Hematopoietic multipotent progenitor cell treated with erythropoietin and hydrocortisone succinate and interleukin-3 and kit ligand, for 17 days (in vitro differentiated cells): ENCODE measurements around the gene KCNH6.

ENCODE experiments used
- DNase-seq: peaks from one replicate; pipeline ENCODE4 v3.0.0-alpha.2; 2015; ENCODE audit warnings: low spot score

KCNH6 gene

GRCh38 chr17:63488851-63489250 is 34.3 kb upstream of the KCNH6 start:
- DNase-seq: no peak

- no peak for DNase-seq
These were observed 33.9 kb upstream of the KCNH6 start for GRCh38 chr17:63489291-63489690.

- DNase-seq: no peak
These were observed 32.8 kb upstream of the KCNH6 start for GRCh38 chr17:63490329-63490728.

- no peak for DNase-seq
These were observed 32.2 kb upstream of the KCNH6 start for GRCh38 chr17:63490858-63491400.

- no peak for DNase-seq
These were observed 31.7 kb upstream of the KCNH6 start for GRCh38 chr17:63491413-63491812.

DNA sequence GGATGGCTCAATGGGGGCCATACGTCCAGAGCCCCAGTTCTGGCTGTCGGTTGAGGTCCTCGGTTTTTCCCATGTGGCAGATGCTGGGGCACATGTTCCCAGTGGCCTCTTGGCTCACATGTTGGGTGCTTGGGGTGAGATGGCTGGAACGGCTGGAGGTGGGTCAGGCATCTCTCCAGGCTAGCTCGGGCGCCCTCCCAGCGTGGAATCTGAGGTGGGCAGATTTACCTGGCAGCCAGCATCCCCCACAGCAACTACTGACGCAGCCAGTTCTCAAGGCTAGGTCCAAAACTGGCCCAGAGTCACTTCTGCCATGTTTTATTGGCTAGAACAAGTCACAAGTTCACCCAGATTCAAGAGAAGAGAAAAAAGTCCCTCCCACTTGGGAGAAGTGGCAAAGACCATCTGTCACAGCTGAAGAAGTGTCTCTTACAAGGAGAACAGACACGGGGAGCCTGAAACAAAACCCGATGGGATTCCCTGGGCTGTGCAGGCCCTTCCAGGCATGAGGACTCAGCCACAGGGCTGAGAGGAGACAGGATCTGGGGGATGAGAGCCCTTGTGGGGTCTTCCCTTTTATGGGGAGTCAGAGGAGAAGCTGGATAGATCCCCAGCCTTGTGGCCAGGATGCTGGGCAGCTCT is 31.1 kb upstream of the KCNH6 start:
- DNase-seq: no peak

- DNase-seq: no peak
These were observed 30.2 kb upstream of the KCNH6 start for GRCh38 chr17:63492940-63493339.

- no peak for DNase-seq
These were observed 29.7 kb upstream of the KCNH6 start for GRCh38 chr17:63493411-63493810.

DNA sequence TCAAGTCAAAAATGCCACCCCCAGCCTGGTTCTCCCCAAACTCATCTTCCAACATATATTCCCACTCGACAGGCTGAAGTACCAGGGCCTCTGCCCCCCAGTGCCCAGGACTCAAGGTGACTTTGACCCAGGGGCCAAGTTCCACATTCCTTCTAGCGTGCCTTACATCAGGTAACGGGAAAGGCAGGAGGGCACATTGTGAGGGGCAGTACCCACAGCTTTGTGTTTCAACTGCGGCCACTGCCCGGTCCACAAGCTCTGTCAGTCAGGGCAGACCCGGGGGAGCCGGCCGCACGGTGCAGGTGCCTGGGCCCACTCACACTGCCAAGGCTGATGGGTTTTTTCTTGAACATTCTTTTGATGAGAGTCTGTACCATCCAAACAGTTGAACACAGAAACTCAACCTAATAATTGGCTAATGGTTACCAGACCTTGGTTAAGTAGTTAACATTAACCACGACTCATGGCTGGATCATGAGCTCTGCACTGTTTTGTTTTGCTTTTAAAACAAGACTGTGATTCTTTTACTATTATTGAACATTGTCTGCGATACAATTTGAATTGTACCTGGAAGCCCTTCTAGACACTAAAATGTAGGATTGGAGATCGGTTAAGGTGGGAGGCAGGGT is 28.7 kb upstream of the KCNH6 start:
- no peak for DNase-seq

- no peak for DNase-seq
These were observed 27.7 kb upstream of the KCNH6 start for GRCh38 chr17:63495491-63495890.

DNA sequence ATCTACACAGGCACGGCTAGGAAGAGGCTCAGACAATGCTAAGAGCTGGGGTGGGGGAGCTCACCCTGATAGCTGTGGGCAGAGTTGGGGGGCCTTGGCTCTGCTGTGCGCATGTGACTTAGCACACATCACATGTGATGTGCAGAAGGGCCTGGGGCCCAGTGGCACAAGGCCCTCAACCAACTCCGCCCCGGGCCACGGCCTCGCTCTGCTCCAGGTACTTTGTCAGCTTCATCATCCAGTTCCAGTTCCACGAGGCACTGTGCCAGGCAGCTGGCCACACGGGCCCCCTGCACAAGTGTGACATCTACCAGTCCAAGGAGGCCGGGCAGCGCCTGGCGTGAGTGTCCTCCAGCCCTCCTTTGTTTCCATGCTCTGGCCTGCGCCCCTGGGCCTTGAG is 27.0 kb upstream of the KCNH6 start:
- DNase-seq: no peak

- no peak for DNase-seq
These were observed 26.3 kb upstream of the KCNH6 start for GRCh38 chr17:63496663-63497400.

DNA sequence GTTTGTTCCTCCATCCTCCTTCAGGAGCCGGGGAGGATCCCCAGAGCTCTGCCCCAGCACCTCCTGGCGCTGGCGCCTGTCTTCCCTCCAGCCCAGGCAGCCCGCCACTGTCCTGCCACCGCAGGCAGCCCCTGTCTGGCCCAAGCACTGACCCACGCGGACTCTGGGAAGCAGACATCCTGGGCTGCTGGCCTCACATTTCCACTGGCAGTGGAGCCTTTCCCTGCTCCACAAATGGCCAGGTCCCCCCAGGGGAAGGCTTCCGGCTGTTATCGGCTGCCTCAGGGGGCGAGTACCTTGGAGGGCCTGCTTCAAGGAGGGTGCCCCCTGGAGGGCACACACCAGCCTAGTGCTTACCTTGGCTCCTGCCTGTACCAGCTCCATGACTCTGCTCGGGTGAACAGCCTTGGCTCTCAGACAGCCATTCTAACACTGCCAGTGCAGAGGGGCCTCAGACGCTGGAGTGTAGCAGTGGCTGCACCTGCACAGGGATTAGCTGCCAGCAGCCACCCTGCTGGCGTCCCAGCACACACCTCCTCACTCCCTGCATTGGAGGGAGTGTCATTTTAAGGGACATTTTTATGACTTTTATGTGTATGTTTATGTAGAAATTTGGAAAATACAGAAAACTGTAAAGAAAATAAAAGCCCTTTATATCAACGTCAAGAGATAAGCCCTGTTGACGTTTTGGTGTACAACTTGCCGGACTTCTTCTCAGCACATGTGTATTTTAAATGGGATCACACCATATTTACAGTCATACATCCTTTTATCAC is 25.3 kb upstream of the KCNH6 start:
- DNase-seq: peak; percentile 5

GRCh38 chr17:63498626-63499195 is 24.4 kb upstream of the KCNH6 start:
- no peak for DNase-seq

DNA sequence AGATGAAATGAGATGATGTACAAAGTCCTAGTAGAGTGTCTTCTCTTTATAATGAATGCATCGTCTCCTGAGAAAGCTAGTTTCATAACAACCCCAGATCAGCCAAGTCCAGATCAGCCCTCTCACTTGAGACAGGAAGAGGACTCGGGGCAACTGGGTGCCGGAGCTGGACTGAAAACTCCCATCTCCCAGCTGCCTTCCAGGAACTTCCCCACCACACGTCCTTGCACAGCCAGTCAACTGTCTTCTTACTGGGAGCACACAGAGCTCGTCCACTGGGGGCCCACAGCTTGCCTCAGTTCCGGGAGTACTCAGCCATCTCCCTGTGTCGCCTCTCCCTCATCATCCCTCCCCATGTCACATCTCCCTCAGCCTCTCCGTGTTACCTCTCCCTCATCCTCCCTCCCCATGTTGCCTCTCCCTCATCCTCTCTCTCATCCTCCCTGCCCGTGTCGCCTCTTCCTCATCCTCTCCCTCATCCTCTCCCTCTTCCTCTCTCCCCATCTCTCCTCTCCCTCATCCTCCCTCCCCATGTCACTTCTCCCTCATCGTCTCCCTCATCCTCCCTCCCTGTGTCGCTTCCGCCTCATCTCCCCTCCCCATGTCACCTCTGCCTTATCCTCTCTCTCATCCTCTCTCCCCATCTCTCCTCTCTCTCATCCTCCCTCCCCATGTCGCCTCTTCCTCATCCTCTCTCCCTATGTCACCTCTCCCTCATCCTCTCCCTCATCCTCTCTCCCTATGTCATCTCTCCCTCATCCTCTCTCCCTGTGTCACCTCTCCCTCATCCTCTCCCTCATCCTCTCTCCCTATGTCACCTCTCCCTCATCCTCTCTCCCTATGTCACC is 22.4 kb upstream of the KCNH6 start:
- DNase-seq: no peak

DNA sequence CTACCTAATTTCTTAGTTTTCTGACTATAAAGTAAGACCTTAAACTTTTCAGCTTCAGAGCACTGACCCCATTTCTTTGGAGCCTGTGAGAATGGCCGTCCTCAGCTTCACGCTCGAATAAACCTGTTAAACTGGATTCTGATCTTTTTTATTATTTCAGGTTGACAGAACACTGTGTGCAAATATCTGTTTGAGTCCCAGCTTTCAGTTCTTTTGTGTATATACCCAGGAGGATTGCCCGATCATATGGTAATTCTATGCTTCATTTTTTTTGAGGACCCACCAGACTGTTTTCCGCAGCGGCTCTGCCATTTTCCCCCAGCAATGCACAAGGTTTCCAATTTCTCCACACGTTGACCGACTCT is 19.8 kb upstream of the KCNH6 start:
- no peak for DNase-seq

GRCh38 chr17:63504261-63504660 is 18.9 kb upstream of the KCNH6 start:
- no peak for DNase-seq

GRCh38 chr17:63505341-63505740 is 17.8 kb upstream of the KCNH6 start:
- no peak for DNase-seq

DNA sequence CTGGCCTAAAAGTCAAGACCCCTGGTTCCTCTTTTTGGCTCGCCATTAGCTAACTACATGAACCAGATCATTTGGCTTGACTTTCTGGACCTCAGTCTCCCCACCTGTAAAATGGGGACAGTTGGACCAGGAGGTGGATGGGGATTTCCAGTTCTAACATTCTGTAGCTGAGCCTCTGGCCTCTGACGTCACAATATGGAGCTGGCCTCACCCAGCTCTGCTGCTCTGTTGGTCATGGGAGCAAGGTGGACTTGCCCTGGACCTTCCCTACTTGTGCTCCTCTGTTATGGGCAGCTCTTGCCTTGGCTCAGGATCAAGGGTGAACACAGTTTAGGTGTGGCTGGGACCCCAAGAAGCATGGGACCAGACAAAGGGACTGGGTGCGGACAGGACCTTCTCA is 16.5 kb upstream of the KCNH6 start:
- no peak for DNase-seq

GRCh38 chr17:63511331-63511730 is 11.8 kb upstream of the KCNH6 start:
- DNase-seq: no peak

DNA sequence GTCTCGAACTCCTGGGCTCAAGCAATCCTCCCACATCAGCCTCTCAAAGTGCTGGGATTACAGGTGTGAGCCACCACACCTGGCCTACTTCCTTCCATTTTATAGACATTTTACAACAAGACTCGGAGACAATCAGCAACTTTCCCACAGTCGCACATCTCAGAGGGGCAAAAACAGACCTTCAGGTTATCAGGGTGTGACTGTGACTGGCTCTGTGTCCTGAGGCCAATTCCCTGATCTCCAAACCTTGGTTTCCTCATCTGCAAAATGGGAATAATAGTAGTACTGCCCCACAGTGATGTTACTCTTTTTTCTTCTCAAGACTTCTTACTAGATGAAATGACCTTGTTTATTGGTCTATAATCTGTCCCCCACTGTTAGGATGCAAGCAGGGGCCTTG is 10.8 kb upstream of the KCNH6 start:
- no peak for DNase-seq
